ENCODE measurements around the gene CLNS1A.

GRCh38 chr11:77604281-77604680 lies 33.3 kb downstream of the CLNS1A start:
- TF ChIP-seq POLR2AphosphoS5 (IDR thresholded peaks at IDR 0.05; ENCODE audit: borderline replicate concordance, low read depth, low read length) = no peak
- TF ChIP-seq EZH2 (IDR thresholded peaks at IDR 0.05) = no peak

Data from SK-N-MC (cell line).